Gastrocnemius medialis (tissue), 4 donors: ENCODE data around the gene SH3PXD2B.

Source experiments
- CTCF ChIP-seq, 5 experiments: fragments of 450-650 bp in 3 of 5; fragments of 200-600 bp in 2 of 5; sonication (generic) in 2 of 5; IDR thresholded peaks in 4 of 5; conservative IDR thresholded peaks in 1 of 5; 1 replicate in 4 of 5; 2 replicates in 1 of 5; pipeline ENCODE4 v1.5.1; 2016 to 2019; ENCODE audit warnings: antibody characterized with exemption in 5 of 5, mild to moderate bottlenecking in 3 of 5, moderate library complexity in 3 of 5
- POLR2A ChIP-seq, 2 donors: fragments of 450-650 bp; IDR thresholded peaks; one replicate each; pipeline ENCODE4 v1.6.1; 2017; ENCODE audit warnings: antibody characterized with exemption in 2 of 2, mild to moderate bottlenecking in 2 of 2, moderate library complexity in 2 of 2

GRCh38 chr5:172451771-172452197 lies 2.5 kb downstream of the SH3PXD2B start:
- peak in 1 of 2 donors; percentile 23 for TF ChIP-seq POLR2A (IDR thresholded peaks at IDR 0.05)
- TF ChIP-seq CTCF (IDR thresholded peaks at IDR 0.05 in 4 of 5, conservative IDR thresholded peaks at IDR 0.05 in 1 of 5): no peak
